Measurements from ENCODE around the gene HLA-DOA.
A peak's percentile ranks its signal among the peaks of the same experiment; 100 is the strongest.

HLA-DOA gene

DNA sequence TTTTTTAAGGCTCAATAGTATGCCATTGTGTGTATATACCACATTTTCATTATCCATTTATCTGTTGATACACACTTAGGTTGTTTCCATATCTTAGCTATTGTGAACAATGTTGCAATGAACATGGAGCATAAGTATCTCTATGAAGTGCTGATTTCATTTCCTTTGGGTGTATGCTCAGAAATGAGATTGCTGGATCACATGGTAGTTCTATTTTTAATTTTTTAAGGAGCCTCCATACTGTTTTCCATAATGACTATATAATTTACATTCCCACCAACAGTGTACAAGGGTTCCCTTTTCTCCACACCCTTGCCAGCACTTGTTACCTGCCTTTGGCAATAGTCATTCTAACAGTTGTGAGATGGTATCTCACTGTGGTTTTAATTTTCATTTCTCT lies 15.1 kb upstream of the HLA-DOA start:
- Histone ChIP-seq H3K36me3 (ENCODE audit: control insufficient read depth in 1 of 2, insufficient read depth in 2 of 2, low read length in 2 of 2) (no peaks in the 10 kb centered on the region), H2BK12ac (ENCODE audit: low read length) (no peak overlapping the region)

DNA sequence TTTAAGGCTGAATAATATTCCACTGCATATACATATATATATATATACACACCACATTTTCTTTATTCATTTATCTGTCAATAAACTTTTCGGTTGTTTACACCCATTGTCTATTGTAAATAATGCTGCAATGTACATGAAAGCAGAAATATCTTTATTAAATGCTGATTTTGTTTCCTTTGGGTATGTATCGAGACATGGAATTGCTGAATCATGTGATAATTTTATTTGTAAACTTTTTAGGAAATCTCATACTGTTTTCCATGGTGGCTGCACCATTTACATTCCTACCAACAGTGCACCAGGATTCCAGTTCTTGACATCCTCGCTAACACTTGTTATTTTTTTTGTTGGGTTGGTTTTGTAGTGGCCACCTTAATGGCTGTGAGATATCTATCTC lies 14.1 kb upstream of the HLA-DOA start:
- Histone ChIP-seq H2AK5ac (ENCODE audit: low read length) (no peak overlapping the region), H3K79me1 (ENCODE audit: low read length) (no peaks in the 10 kb centered on the region), H2BK12ac (ENCODE audit: low read length) (no peak overlapping the region), H3K14ac (ENCODE audit: low read length) (no peak overlapping the region), H3K18ac (ENCODE audit: low read length) (no peak overlapping the region), H2AFZ (ENCODE audit: insufficient read depth, low read length, poor library complexity) (no peak overlapping the region), H3K27me3 (ENCODE audit: insufficient read depth, low read length) (no peaks in the 10 kb centered on the region), H4K91ac (ENCODE audit: low read depth, low read length) (no peak overlapping the region), H3K27ac (ENCODE audit: low read depth, low read length) (no peak overlapping the region), H3K9me3 (ENCODE audit: insufficient read depth, low read depth, low read length) (peaks cover 3% of the 10 kb centered on the region), H3K9ac (ENCODE audit: low read length) (no peak overlapping the region), H3K4me3 (ENCODE audit: low read depth, low read length) (no peak overlapping the region), H2BK120ac (ENCODE audit: insufficient read depth, low read length, poor library complexity) (no peak overlapping the region), H3K36me3 (ENCODE audit: control insufficient read depth in 1 of 2, insufficient read depth in 2 of 2, low read length in 2 of 2) (no peaks in the 10 kb centered on the region), H3K4me2 (ENCODE audit: low read length) (no peak overlapping the region), H3K4ac (ENCODE audit: low read depth, low read length) (no peak overlapping the region), H3K4me1 (ENCODE audit: control insufficient read depth in 1 of 2, insufficient read depth in 2 of 2, low read length in 2 of 2) (no peaks in the 10 kb centered on the region), H4K12ac (ENCODE audit: low read depth, low read length) (no peak overlapping the region), H2BK5ac (ENCODE audit: low read depth, low read length, poor library complexity) (no peak overlapping the region), H4K8ac (ENCODE audit: low read depth, low read length) (no peak overlapping the region), H3K23ac (ENCODE audit: low read length) (no peak overlapping the region), H3K79me2 (ENCODE audit: control insufficient read depth, insufficient read depth, low read length, poor library complexity) (no peaks in the 10 kb centered on the region)
- no CpG with 5 or more reads among the region's 3 CpGs for WGBS (ENCODE audit: extremely low coverage, insufficient coverage, insufficient read length)
- no peak for DNase-seq

More for the DNA sequence above, 15.1 kb upstream of the HLA-DOA start:
- no peak overlapping the region for H3K27ac ChIP-seq (ENCODE audit: low read depth, low read length)
- peaks cover 3% of the 10 kb centered on the region for H3K9me3 ChIP-seq (ENCODE audit: insufficient read depth, low read depth, low read length)
- H2BK5ac ChIP-seq (ENCODE audit: low read depth, low read length, poor library complexity): no peak overlapping the region
- no peak overlapping the region for H3K4ac ChIP-seq (ENCODE audit: low read depth, low read length)
- no peak overlapping the region for H4K8ac ChIP-seq (ENCODE audit: low read depth, low read length)
- H3K18ac ChIP-seq (ENCODE audit: low read length): no peak overlapping the region
- H4K12ac ChIP-seq (ENCODE audit: low read depth, low read length): no peak overlapping the region
- H3K4me2 ChIP-seq (ENCODE audit: low read length): no peak overlapping the region
- H3K14ac ChIP-seq (ENCODE audit: low read length): no peak overlapping the region
- H3K4me1 ChIP-seq (ENCODE audit: control insufficient read depth in 1 of 2, insufficient read depth in 2 of 2, low read length in 2 of 2): no peaks in the 10 kb centered on the region
- no peaks in the 10 kb centered on the region for H3K79me1 ChIP-seq (ENCODE audit: low read length)
- H2BK120ac ChIP-seq (ENCODE audit: insufficient read depth, low read length, poor library complexity): no peak overlapping the region
- no peak overlapping the region for H2AFZ ChIP-seq (ENCODE audit: insufficient read depth, low read length, poor library complexity)
- no peak overlapping the region for H3K4me3 ChIP-seq (ENCODE audit: low read depth, low read length)
- no peak overlapping the region for H3K23ac ChIP-seq (ENCODE audit: low read length)
- no peak overlapping the region for H3K9ac ChIP-seq (ENCODE audit: low read length)
- H3K27me3 ChIP-seq (ENCODE audit: insufficient read depth, low read length): no peaks in the 10 kb centered on the region
- no peaks in the 10 kb centered on the region for H3K79me2 ChIP-seq (ENCODE audit: control insufficient read depth, insufficient read depth, low read length, poor library complexity)
- H4K91ac ChIP-seq (ENCODE audit: low read depth, low read length): no peak overlapping the region
- no peak for DNase-seq
- no peak overlapping the region for H2AK5ac ChIP-seq (ENCODE audit: low read length)

DNA sequence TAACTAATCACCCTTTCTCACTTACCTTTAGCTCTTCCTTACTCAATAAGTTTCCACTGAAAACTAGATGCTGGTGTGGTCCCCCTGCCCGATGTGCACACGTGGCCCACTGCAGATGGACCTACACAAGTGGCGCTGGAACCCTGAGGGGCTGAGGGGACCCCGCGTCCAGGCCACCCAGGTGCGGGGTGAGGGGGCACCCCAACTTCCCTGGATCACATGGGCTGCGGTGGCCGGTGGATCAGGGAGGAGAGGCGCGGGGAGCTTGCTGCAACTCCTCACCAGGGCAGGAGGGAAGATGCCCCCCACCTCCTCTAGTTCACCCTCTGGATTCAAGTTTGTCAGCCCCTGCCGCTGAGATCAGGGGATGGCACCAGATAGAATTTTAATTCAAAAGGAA lies 12.5 kb upstream of the HLA-DOA start:
- Histone ChIP-seq H2AFZ (ENCODE audit: insufficient read depth, low read length, poor library complexity) (no peak overlapping the region), H3K9ac (ENCODE audit: low read length) (no peak overlapping the region), H3K18ac (ENCODE audit: low read length) (no peak overlapping the region), H2BK12ac (ENCODE audit: low read length) (no peak overlapping the region), H4K12ac (ENCODE audit: low read depth, low read length) (no peak overlapping the region), H3K9me3 (ENCODE audit: insufficient read depth, low read depth, low read length) (peaks cover 3% of the 10 kb centered on the region), H2BK5ac (ENCODE audit: low read depth, low read length, poor library complexity) (no peak overlapping the region), H2AK5ac (ENCODE audit: low read length) (no peak overlapping the region), H3K14ac (ENCODE audit: low read length) (no peak overlapping the region), H3K4me3 (ENCODE audit: low read depth, low read length) (no peak overlapping the region), H2BK120ac (ENCODE audit: insufficient read depth, low read length, poor library complexity) (no peak overlapping the region), H3K79me1 (ENCODE audit: low read length) (no peaks in the 10 kb centered on the region), H4K8ac (ENCODE audit: low read depth, low read length) (no peak overlapping the region), H3K23ac (ENCODE audit: low read length) (no peak overlapping the region), H3K4me2 (ENCODE audit: low read length) (no peak overlapping the region), H3K27me3 (ENCODE audit: insufficient read depth, low read length) (no peaks in the 10 kb centered on the region), H3K36me3 (ENCODE audit: control insufficient read depth in 1 of 2, insufficient read depth in 2 of 2, low read length in 2 of 2) (no peaks in the 10 kb centered on the region), H3K4ac (ENCODE audit: low read depth, low read length) (no peak overlapping the region), H4K91ac (ENCODE audit: low read depth, low read length) (no peak overlapping the region), H3K4me1 (ENCODE audit: control insufficient read depth in 1 of 2, insufficient read depth in 2 of 2, low read length in 2 of 2) (no peaks in the 10 kb centered on the region), H3K79me2 (ENCODE audit: control insufficient read depth, insufficient read depth, low read length, poor library complexity) (no peaks in the 10 kb centered on the region), H3K27ac (ENCODE audit: low read depth, low read length) (no peak overlapping the region)
- DNase-seq: no peak
- no CpG with 5 or more reads among the region's 11 CpGs for WGBS (ENCODE audit: extremely low coverage, insufficient coverage, insufficient read length)

- H4K12ac ChIP-seq (ENCODE audit: low read depth, low read length): no peak overlapping the region
- H2BK5ac ChIP-seq (ENCODE audit: low read depth, low read length, poor library complexity): no peak overlapping the region
- H3K9ac ChIP-seq (ENCODE audit: low read length): no peak overlapping the region
- no peak for DNase-seq
- no peak overlapping the region for H4K91ac ChIP-seq (ENCODE audit: low read depth, low read length)
- no peak overlapping the region for H3K4me3 ChIP-seq (ENCODE audit: low read depth, low read length)
- H4K8ac ChIP-seq (ENCODE audit: low read depth, low read length): no peak overlapping the region
- no peaks in the 10 kb centered on the region for H3K79me1 ChIP-seq (ENCODE audit: low read length)
- H3K79me2 ChIP-seq (ENCODE audit: control insufficient read depth, insufficient read depth, low read length, poor library complexity): no peaks in the 10 kb centered on the region
- H3K18ac ChIP-seq (ENCODE audit: low read length): no peak overlapping the region
- H2BK120ac ChIP-seq (ENCODE audit: insufficient read depth, low read length, poor library complexity): no peak overlapping the region
- H3K4me1 ChIP-seq (ENCODE audit: control insufficient read depth in 1 of 2, insufficient read depth in 2 of 2, low read length in 2 of 2): no peaks in the 10 kb centered on the region
- no peak overlapping the region for H2AK5ac ChIP-seq (ENCODE audit: low read length)
- no peak overlapping the region for H2BK12ac ChIP-seq (ENCODE audit: low read length)
- no peak overlapping the region for H3K14ac ChIP-seq (ENCODE audit: low read length)
- H3K4ac ChIP-seq (ENCODE audit: low read depth, low read length): no peak overlapping the region
- no peak overlapping the region for H3K27ac ChIP-seq (ENCODE audit: low read depth, low read length)
- H3K23ac ChIP-seq (ENCODE audit: low read length): no peak overlapping the region
- no peaks in the 10 kb centered on the region for H3K27me3 ChIP-seq (ENCODE audit: insufficient read depth, low read length)
- no peaks in the 10 kb centered on the region for H3K36me3 ChIP-seq (ENCODE audit: control insufficient read depth in 1 of 2, insufficient read depth in 2 of 2, low read length in 2 of 2)
- no peak overlapping the region for H3K4me2 ChIP-seq (ENCODE audit: low read length)
- no peak overlapping the region for H2AFZ ChIP-seq (ENCODE audit: insufficient read depth, low read length, poor library complexity)
- peaks cover 3% of the 10 kb centered on the region for H3K9me3 ChIP-seq (ENCODE audit: insufficient read depth, low read depth, low read length)
Measured at GRCh38 chr6:33019372-33019771, 10.0 kb upstream of the HLA-DOA start.

GRCh38 chr6:33018904-33019303 lies 9.5 kb upstream of the HLA-DOA start:
- no CpG with 5 or more reads among the region's 6 CpGs for WGBS (ENCODE audit: extremely low coverage, insufficient coverage, insufficient read length)
- Histone ChIP-seq H3K79me2 (ENCODE audit: control insufficient read depth, insufficient read depth, low read length, poor library complexity) (no peaks in the 10 kb centered on the region), H3K18ac (ENCODE audit: low read length) (no peak overlapping the region), H4K12ac (ENCODE audit: low read depth, low read length) (no peak overlapping the region), H3K79me1 (ENCODE audit: low read length) (no peaks in the 10 kb centered on the region), H3K4ac (ENCODE audit: low read depth, low read length) (no peak overlapping the region), H2AFZ (ENCODE audit: insufficient read depth, low read length, poor library complexity) (no peak overlapping the region), H3K14ac (ENCODE audit: low read length) (no peak overlapping the region), H3K27ac (ENCODE audit: low read depth, low read length) (no peak overlapping the region), H2BK120ac (ENCODE audit: insufficient read depth, low read length, poor library complexity) (no peak overlapping the region), H3K4me2 (ENCODE audit: low read length) (no peak overlapping the region), H4K91ac (ENCODE audit: low read depth, low read length) (no peak overlapping the region), H3K9me3 (ENCODE audit: insufficient read depth, low read depth, low read length) (peaks cover 3% of the 10 kb centered on the region), H2BK5ac (ENCODE audit: low read depth, low read length, poor library complexity) (no peak overlapping the region), H3K27me3 (ENCODE audit: insufficient read depth, low read length) (no peaks in the 10 kb centered on the region), H3K9ac (ENCODE audit: low read length) (no peak overlapping the region), H2BK12ac (ENCODE audit: low read length) (no peak overlapping the region), H3K4me1 (ENCODE audit: control insufficient read depth in 1 of 2, insufficient read depth in 2 of 2, low read length in 2 of 2) (no peaks in the 10 kb centered on the region), H3K36me3 (ENCODE audit: control insufficient read depth in 1 of 2, insufficient read depth in 2 of 2, low read length in 2 of 2) (no peaks in the 10 kb centered on the region), H2AK5ac (ENCODE audit: low read length) (no peak overlapping the region), H4K8ac (ENCODE audit: low read depth, low read length) (no peak overlapping the region), H3K23ac (ENCODE audit: low read length) (no peak overlapping the region), H3K4me3 (ENCODE audit: low read depth, low read length) (no peak overlapping the region)
- peak; percentile 27 to 48 for DNase-seq

Data from trophoblast cell (in vitro differentiated cells and primary cell).